AG04449 (cell line): ENCODE data around the gene ACTR2.
A peak's percentile ranks its signal among the peaks of the same experiment; 100 is the strongest.
"Not testable (repeated sequence)": the region's sequence is repeated elsewhere in the genome, so short reads cannot be mapped to it uniquely, and the experiment has no call there.

Experiments used
- CTCF ChIA-PET: fragments of 350-600 bp; formaldehyde crosslinking; extraction: SDS; loops from one replicate; lab custom pipeline; 2021; ENCODE audit warnings: antibody characterized with exemption; lab: Yijun Ruan, JAX
- POLR2A ChIA-PET: fragments of 400-600, 350-600 bp; formaldehyde crosslinking; extraction: SDS; loops from one replicate; lab custom pipeline; 2020; ENCODE audit warnings: antibody characterized with exemption, inconsistent platforms; lab: Yijun Ruan, JAX
- DNase-seq: peaks from one replicate; pipeline ENCODE4 v3.0.0-alpha.2; 2010; ENCODE audit warnings: low read depth, low spot score
- H3K4me3 ChIP-seq: 2 replicates; pipeline ENCODE4 v1.5.1; 2011; ENCODE audit warnings: low read depth, mild to moderate bottlenecking, control low read depth, low read length
- TF ChIP-seq, protein P1 (sequence below): IDR thresholded peaks from one replicate; pipeline ENCODE4 v1.5.1; 2011; ENCODE audit warnings: mild to moderate bottlenecking, moderate library complexity, low read length, control low read depth, inconsistent platforms; ENCODE audit not compliant: insufficient read depth; ENCODE audit errors: missing control alignments

Gene ACTR2

DNA sequence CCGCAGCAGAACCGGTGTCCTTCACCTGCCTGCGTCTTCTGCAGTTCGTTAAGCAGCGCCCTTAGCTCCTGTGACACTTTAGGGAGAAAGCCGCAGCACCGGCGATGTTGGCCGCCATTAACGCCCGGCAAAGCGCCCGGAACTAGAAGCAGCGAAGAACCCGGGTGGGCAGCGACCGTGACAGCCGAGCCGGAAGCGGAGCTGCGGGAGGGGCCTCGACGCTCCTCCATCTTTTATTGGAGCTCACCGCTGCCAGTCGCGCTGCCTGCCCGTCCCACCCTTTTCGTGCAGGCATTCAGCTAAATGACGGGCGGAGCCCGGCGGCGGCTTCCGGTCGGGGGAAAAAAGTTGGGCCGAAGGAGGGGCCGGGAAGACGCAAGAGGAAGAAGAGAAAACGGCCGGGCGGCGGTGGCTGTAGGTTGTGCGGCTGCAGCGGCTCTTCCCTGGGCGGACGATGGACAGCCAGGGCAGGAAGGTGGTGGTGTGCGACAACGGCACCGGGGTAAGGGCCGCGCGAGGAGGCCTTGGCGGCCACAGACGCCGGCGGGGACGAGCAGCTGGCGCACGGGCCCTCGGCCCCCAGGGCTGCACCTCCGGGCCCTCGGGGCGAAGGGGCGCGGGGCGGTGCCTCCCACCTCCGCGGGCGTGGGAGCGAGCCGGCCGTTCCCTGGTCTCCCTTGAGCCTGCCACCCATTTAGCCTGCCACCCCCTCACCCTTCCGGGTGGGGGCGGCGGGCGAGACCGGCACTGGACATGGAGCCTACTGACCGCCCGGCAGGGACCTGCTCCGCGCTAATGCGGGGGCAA is at the start of gene ACTR2:
ACTR2 (plus strand) TSS at position 376 of the 807 bp plus-strand sequence; CDS start at position 455, 79 bp downstream.
- H3K4me3 ChIP-seq: peak within 1 kb of the TSS; percentile 100
- TF ChIP-seq, protein P1, sequence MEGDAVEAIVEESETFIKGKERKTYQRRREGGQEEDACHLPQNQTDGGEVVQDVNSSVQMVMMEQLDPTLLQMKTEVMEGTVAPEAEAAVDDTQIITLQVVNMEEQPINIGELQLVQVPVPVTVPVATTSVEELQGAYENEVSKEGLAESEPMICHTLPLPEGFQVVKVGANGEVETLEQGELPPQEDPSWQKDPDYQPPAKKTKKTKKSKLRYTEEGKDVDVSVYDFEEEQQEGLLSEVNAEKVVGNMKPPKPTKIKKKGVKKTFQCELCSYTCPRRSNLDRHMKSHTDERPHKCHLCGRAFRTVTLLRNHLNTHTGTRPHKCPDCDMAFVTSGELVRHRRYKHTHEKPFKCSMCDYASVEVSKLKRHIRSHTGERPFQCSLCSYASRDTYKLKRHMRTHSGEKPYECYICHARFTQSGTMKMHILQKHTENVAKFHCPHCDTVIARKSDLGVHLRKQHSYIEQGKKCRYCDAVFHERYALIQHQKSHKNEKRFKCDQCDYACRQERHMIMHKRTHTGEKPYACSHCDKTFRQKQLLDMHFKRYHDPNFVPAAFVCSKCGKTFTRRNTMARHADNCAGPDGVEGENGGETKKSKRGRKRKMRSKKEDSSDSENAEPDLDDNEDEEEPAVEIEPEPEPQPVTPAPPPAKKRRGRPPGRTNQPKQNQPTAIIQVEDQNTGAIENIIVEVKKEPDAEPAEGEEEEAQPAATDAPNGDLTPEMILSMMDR: no peak
- ChIA-PET CTCF (interaction anchor here (3.4 kb wide), 1 partner anchor 11 kb away, joined by 13 read pairs; no protein-coding TSS in a partner anchor), POLR2A (interaction anchor here (0.6 to 1.0 kb wide), 10 partner anchors 14 to 209 kb away, joined by 3 to 6 read pairs (median 3); partner anchors contain the start of genes CEP68, RAB1A and SPRED2)
- peak; percentile 78 for DNase-seq

DNA sequence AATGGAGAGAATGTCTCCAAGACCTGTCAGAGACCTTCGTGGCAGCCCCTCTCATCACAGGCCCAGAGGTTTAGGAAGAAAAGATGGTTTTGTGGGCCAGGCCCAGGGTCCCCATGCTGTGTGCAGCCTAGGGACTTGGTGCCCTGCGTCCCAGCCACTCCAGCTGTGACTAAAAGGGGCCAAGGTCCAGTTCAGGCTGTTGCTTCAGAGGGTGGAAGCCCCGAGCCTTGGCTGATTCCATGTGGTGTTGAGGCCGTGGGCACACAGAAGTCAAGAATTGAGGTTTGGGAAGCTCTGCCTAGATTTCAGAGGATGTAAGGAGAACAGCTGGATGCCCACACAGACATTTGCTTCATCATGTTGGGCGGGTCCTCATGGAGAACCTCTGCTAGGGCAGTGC is 45.1 kb upstream of the ACTR2 start:
- no peak for DNase-seq

DNA sequence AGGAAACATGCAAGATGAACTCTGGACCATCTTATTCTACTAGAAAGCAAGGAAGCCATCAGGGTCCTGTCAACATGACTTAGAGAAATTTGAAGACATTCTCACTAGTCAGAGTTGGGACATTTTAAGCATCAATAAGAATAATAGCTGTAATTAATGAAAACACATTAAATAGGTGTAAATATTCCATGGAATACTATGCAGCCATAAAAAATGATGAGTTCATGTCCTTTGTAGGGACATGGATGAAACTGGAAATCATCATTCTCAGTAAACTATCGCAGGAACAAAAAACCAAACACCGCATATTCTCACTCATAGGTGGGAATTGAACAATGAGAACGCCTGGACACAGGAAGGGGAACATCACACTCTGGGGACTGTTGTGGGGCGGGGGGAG is 44.2 kb upstream of the ACTR2 start:
- DNase-seq, H3K4me3 ChIP-seq, CTCF ChIA-PET, POLR2A ChIA-PET: not testable (repeated sequence)

More for the DNA sequence above, 45.1 kb upstream of the ACTR2 start:
- ChIA-PET POLR2A (no interaction called here), CTCF (no interaction called here)
- TF ChIP-seq, protein P1: no peak
- H3K4me3 ChIP-seq: no peak overlapping the region

DNA sequence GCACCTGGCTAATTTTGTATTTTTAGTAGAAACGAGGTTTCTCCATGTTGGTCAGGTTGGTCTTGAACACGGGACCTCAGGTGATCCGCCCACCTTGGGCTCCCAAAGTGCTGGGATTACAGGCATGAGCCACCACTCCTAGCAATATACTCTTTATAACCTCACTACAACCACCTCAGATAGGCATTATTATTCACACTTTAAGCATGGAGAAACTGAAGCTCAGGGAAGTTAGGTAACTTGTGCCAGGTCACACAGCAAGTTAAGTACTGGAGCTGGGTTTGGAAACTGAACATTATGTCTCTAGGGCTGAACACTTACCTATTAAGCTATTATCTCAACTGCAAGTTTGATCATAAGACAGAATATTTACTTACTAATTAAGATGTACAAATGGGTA is 42.6 kb upstream of the ACTR2 start:
- ChIA-PET POLR2A (interaction anchor here (0.6 kb wide), 1 partner anchor 92 kb away, joined by 3 read pairs; no protein-coding TSS in a partner anchor), CTCF (interaction anchor here (0.7 to 5.7 kb wide), 4 partner anchors 8 to 33 kb away, joined by 3 to 62 read pairs (median 34); no protein-coding TSS in a partner anchor)
- TF ChIP-seq, protein P1: no peak
- DNase-seq: no peak
- no peak overlapping the region for H3K4me3 ChIP-seq

DNA sequence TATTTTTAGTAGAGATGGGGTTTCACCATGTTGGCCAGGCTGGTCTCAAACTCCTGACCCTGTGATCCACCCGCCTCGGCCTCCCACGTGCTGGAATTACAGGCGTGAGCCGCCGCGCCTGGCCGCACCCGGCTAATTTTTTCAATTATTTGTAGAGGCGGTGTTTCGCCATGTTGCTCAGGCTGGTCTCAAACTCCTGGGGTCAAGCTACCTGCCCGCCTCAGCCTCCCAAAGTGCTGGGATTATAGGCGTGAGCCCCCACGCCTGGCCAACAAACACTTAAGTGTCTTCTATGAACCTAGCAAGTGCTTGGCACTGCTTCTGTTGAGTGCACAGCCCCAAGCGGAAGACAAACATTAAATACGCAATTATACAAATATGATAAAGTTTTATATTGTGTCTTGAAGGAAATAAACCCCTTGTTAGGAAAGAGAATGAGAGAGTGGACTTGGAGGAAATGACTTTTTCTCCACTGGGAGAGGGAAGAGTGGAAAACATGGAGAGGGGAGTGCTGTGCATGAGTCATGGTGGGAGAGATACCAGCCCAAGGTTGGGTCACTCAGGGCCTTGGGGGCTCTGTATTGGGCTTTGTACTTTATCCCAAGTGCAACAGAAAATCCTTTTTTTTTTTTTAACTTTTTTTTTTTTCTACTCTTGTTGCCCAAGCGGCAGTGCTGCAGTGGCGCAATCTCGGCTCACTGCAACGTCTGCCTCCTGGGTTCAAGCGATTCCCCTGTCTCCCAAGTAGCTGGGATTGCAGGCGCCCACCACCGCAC is 41.4 kb upstream of the ACTR2 start:
- no peak overlapping the region for H3K4me3 ChIP-seq
- ChIA-PET CTCF (interaction anchor here (0.6 to 5.7 kb wide), 33 partner anchors 10 to 387 kb away, joined by 3 to 62 read pairs (median 4); partner anchors contain the start of genes CEP68 and RAB1A), POLR2A (interaction anchor here (0.6 kb wide), 1 partner anchor 246 kb away, joined by 3 read pairs; the partner anchor contains the start of gene SPRED2)
- DNase-seq: no peak
- TF ChIP-seq, protein P1: no peak
